ENCODE measurements around the gene CAMK2D.

CAMK2D gene

GRCh38 chr4:113604955-113605354 lies 156.6 kb downstream of the CAMK2D start:
- no peak for DNase-seq (ENCODE audit: low read depth)

GRCh38 chr4:113603911-113604310 lies 157.6 kb downstream of the CAMK2D start:
- no peak for DNase-seq (ENCODE audit: low read depth)

DNA sequence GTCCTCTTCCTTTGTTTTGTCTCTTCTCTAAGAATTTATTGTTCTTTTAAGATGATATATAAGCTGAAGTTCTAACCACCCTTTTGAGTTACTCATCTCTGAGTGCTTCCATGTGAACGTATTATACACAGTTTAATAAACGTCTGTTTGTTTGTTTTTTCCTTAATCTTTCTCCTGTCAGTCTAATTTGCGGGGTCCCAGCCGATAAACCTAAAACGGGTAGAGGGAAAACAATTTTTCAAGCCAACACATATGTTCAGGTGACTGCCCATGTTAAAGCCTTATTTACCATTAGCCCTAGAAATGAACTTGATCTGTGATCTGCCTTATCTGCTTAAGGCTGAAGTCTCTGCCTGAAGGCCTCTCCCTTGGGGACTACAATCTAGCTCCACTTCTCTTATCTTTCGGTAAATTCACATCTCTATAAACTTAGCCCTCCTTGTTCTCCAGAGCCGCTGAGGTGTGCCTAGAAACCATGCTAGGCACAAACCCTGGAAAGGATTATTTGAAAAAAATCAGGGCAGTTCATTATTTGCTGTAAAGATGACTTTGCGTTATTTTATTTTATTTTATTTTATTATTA lies 158.8 kb downstream of the CAMK2D start:
- DNase-seq (ENCODE audit: low read depth) = no peak

GRCh38 chr4:113601636-113602035 lies 159.9 kb downstream of the CAMK2D start:
- no peak for DNase-seq (ENCODE audit: low read depth)

- DNase-seq (ENCODE audit: low read depth) = no peak
These were observed 165.1 kb downstream of the CAMK2D start for GRCh38 chr4:113596396-113596795.

DNA sequence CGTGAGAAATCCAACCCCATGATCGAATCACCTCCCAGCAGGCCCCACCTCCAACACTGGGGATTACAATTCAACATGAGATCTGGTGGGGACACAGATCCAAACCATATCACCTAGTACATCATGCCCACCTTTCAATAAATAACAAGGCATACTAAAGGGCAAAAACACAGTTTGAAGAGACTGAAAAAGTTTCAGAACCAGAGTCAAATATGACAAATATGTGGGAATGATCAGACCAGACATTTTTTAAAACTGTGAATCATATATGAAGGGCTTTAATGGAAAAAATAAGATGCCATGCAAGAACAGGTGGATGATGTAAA lies 167.3 kb downstream of the CAMK2D start:
- no peak for DNase-seq (ENCODE audit: low read depth)

DNA sequence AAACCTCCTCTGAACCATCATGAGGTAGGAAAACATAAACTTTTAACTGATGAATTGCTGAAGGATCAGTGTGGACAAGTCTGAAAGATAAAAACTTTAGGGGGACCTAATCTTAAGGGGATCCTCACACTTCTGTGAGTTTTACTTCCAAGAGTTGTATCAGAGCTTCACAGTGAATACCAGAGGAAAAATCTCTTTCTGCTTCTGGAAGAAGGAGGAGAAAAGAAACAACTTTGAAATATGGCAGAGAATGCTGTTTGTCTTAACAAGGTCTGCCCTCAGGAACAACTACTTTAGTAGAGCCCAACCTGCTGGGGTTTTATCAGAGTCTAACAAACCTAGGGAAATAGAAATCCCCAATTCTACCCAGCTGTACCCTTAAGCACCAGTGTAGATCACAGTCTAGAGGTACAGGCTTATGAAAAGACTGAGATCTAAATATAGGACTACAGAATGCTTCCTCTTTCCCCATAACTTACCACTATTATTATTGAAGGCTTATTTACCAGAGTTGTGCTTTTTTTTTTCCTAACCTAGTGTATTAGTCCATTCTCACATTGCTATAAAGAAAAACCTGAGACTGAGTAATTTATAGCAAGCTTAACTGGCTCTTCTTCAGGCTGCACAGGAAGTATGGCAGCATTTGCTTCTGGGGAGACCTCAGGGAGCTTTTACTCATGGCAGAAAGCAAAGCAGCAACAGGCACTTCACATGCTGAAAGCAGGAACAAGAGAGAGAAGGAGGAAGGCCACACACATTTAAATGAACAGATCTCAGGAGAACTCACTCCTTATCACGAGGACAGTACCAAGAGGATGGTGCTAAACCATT lies 167.9 kb downstream of the CAMK2D start:
- no peak for DNase-seq (ENCODE audit: low read depth)

DNA sequence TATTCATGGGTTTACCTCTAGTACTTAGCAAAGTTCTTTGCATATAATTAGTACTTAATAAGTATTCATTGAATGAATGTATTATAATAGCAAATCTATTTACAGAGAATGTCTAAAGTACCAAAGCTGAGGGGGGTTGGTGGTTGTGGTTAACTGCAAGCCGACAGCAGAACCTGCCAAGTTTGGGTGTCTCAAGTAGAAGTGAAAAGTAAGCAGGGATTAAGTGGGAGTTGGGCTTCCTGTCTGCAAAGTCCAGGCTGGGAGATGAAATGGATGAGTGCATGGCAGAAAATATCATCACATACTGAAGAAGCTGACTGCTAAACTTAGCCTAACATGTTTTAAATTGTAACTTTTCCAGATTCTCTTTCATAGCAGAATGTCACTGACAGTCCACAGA lies 169.6 kb downstream of the CAMK2D start:
- DNase-seq (ENCODE audit: low read depth) = no peak

GRCh38 chr4:113588895-113589668 lies 172.5 kb downstream of the CAMK2D start:
- no peak for DNase-seq (ENCODE audit: low read depth)

DNA sequence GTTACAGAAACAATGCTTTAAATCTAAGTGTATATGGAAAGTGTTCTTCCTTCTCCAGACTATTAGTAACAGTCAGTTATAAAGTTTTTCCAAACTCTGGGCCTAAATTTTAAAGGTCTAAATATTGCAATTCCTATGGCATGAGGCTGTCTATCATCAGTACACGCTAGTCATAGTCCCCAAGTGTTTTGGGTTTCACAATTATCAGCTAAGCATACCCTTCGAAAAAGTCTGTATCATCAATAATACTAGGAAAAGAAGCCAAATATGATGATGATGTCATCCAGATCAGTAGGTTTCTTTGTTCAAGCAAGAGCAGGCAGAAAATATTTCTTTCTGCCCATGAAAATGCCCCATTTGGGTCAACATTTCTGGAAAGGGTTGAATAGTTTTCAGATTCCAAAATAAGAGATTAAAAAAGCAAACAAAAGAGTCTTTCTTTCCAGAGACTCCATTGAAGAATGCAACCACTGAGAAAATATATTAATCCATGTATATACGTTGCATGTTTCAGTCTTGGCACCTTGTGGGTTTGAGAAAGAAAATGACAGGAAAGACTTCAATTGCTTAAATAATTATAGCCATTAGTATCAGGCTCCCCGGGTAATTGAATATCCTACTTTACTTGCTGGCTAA lies 173.8 kb downstream of the CAMK2D start:
- DNase-seq (ENCODE audit: low read depth) = no peak

GRCh38 chr4:113587156-113587555 lies 174.4 kb downstream of the CAMK2D start:
- no peak for DNase-seq (ENCODE audit: low read depth)

- DNase-seq (ENCODE audit: low read depth) = no peak
These were observed 175.5 kb downstream of the CAMK2D start for GRCh38 chr4:113586072-113586471.

- DNase-seq (ENCODE audit: low read depth) = no peak
These were observed 177.0 kb downstream of the CAMK2D start for GRCh38 chr4:113584407-113585150.

GRCh38 chr4:113582737-113583136 lies 178.8 kb downstream of the CAMK2D start:
- DNase-seq (ENCODE audit: low read depth) = no peak

DNA sequence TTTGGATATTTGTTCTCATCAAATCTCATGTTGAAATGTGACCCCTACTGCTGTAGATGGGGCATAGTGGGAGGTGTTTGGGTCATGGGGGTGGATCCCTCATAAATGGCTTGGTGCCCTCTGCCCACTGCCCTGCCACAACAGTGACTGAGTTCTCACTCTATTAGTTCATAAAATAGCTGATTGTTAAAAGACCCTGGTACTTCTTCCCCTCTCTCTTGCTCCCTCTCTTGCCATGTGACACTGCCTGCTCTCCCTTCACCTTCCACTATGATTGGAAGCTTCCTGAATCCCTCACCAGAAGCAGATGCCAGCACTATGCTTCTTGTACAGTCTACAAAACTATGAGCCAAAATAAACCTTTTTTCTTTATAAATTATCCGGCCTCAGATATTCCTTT lies 182.2 kb downstream of the CAMK2D start:
- DNase-seq (ENCODE audit: low read depth) = no peak

DNA sequence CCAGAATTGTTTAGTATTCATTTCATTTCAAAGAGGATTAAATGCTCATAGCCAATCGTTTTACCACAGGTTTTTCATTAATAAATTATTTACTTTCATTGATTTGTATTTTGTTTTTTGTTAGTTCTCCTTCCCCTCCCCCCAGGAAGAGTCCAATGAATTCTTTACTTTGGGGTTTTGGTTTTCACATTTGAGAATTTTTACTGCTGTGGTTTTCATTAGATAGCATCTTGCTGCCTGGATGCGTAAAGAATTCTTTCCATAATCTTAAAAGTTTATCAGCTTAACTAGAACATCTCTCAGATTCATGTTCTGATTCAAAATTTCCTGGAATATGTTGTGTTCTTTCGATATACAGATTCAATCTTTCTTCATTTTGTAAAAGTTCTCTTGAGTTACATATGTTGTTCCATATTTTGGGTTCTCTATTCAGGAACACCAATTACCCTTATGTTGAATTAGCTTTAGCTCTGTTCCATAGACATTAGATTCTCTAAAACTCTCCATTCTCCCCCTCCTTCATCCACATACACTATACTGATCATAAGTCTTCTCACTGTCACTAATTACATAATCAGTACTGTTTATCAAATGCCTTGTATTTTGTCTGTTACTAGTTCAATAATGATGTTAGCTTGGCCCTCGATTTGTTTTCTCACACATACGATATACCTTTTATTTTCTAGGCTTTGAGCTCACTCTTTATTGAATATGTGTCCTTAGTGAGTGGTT lies 184.4 kb downstream of the CAMK2D start:
- no peak for DNase-seq (ENCODE audit: low read depth)

DNA sequence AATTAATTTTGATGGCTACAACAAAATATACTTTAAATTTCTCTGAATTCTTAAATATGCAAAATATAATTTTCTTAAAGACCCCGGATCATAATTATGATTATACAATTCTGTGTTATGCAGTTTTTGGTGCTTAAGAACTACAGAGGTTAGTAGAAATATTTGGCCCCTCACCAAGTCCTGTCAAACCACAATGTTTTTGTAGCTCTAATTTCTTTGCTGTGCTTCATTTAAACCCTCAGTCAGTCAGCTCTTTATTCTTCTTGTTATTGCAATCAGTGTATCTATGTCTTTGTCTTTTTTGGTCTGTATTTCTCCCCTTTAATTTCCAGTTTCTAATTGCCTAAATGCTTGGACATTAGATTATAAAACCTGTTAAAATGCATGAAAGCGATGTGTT lies 186.1 kb downstream of the CAMK2D start:
- DNase-seq (ENCODE audit: low read depth) = no peak

- DNase-seq (ENCODE audit: low read depth) = no peak
These were observed 186.9 kb downstream of the CAMK2D start for GRCh38 chr4:113574636-113575103.

GRCh38 chr4:113572620-113573019 lies 188.9 kb downstream of the CAMK2D start:
- DNase-seq (ENCODE audit: low read depth) = no peak

- DNase-seq (ENCODE audit: low read depth) = no peak
These were observed 195.3 kb downstream of the CAMK2D start for GRCh38 chr4:113566015-113566795.

- no peak for DNase-seq (ENCODE audit: low read depth)
These were observed 195.9 kb downstream of the CAMK2D start for GRCh38 chr4:113565702-113566012.
